Hematopoietic multipotent progenitor cell treated with erythropoietin and hydrocortisone succinate and interleukin-3 and kit ligand, for 6 days (in vitro differentiated cells): ENCODE measurements around the gene CMIP.

Experiments
- DNase-seq: peaks from one replicate; pipeline ENCODE4 v3.0.0-alpha.2; 2015

The CMIP gene

DNA sequence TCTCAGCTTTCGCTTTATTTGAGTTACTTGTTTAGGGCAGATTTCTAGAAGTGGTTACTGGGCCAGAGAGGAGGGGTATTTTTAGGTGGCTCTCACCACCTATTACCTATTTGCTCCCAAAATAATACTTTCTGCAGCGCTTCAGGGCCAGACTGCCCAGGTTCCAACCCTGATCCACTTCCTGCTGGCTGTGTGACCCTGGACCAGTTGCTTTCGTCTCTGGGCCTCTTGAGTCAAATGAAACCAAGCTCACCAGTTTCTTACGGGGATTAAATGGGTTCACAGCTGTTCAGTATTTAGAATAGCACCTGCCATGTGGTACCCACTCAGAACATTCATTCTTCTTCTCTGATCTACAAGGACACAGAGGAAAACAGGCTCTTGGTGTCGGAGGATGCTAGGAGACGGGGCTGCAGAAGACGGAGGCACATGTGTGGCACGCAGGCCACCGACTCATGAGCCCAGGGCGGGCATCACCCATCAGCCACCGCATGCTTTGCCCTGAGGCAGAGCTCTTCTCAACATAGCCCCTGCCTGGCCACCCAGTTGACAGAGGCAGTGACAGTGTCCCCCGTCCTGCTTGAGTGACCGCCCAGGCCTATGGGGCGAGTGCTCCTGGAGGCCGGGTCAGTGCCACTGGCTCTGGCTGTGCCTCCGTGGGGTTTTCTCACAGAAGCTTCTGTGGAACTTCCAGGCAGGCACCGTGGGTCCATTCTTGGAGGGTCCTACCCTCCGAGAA lies 185.5 kb downstream of the CMIP start:
- no peak for DNase-seq

DNA sequence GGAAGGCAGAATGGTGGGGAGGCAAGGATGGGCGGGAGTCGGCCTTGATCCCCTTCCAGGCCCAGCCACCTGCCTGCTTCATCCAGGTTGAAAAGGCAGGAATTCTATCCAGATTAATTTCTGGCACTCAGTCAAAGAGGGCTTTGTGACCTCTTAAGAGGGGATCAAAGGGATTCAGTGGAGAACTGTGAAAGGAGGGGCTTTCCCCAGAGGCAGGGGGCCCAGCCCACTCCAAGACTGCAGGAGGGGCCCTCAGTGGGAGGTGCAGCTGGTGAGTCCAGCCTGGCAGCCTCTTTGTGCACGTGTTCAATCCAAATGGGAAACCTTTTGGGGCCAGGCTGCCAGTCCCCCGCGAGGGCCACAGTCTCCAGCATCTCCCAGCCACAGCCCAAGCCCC lies 186.0 kb downstream of the CMIP start:
- DNase-seq = no peak

DNA sequence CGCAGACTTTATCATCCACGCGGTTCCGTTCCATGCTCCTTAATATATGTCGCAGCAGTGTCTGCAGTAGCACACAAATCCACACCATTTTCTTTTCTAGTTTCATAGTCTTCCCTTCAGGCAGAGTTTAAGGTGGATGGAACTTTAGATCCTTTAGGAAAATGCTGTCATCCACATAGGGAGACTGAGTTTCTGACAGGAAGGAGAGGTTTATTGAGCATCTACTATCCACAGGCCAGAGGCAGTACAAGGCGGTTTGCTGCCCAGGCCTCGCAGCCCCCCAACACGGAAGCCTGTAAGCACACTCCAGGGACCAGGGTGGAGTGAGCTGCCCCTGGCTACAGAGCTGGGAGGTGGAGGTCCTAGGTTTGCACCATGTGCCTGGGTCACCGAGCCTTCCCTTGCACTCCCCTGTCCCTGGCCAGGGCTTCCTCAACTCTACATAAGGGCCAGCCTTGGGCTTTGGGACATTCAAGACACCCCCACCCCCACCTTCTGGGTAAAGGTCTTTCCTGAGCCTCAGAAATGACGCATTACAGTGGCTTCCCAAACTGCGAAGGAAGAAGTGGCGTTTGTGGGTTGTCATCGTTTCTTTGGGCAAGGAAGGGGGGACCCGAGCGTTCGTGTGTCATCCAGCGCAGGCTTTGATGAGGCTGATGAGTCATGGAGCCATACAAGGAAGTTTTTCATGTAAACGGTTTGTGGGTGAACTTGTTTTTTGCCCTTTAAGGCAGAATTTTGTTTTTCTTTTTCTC lies 188.0 kb downstream of the CMIP start:
- DNase-seq = peak; percentile 83

DNA sequence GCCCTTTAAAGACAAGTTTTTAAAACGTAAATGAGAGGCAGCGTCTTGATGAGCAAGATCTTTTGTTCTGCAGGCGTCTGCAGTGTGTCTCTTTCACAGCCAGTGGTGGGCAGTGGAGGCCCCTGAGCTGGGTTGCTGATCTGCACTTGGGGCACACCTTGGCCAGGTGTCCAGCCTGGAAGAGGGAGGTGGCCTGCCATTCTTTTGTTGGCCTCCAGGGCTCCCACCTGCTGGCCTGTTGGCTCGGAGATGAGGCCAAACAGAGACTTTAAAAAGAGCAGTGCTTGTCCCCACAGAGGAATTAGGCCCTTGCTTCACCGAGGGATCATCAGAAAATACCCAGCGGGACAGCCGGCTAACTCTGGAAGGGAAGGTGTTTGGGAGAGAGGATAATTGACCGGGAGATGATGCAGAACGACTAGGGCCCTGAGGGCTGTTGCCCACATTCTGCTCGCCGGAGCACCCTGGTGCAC lies 188.6 kb downstream of the CMIP start:
- DNase-seq = no peak

DNA sequence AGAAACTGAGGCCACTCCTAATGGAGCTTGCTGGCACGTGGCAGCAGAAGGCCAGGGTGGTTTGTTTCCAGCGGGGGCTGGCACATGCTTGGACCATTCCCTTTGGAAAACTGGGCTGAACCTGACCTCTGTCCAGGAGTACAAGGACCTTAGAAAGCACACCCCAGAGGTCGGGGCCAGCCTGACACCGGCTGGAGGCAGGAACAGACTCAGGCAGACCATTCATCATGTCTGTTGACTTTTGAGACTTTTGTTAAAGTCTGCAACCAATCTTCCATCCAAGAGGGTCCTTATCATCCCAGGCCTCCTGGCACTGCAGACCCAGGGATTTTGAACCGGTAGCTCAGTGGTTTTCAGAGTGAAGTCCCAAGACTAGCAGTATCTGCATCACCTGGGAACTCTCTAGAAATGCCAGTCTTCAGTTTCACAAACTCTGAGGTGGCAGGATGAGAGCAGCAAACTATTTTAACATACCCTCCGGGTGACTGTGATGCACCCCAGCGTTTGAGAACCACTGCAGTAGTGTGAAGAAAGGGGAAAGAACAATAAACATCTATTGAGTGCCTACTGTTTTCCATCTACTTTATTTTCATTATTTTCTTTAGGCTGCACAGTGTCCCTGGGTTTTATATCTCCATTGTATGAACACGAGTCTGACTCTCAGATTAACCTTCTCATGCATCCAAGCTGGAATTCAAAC lies 189.2 kb downstream of the CMIP start:
- DNase-seq = peak; percentile 73

DNA sequence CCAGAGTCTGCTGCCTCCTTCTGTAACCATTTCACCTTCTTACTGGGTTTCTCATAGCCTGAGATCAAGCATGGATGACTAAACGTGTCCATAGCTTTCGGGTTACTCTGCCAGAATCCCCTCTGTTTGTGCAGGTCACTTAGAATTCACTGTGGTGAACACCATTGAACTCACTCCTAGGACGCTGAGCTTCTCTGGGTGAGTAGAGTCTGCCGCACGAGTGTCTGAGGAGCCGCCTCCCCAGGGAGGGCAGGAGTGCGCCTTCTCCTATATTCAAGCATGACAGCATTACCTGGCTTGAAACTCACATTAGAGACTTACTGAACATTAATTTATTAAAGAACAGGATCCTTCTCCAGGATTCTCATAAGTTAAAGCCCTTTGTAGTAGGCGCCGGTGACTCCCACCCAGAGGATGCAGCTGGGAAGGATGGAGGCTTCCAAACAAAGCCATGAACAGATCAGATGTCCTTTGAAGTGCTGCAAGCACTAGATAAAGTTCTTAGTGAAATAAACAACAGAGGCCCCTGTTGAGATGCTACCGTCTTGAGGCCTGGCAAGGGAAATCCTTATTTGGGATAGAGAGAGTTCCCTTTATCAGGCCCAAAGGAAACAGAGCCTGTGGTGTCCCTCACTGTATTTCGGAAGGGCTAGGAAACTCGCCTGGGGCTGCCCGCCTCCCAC lies 189.9 kb downstream of the CMIP start:
- DNase-seq = peak; percentile 87

DNA sequence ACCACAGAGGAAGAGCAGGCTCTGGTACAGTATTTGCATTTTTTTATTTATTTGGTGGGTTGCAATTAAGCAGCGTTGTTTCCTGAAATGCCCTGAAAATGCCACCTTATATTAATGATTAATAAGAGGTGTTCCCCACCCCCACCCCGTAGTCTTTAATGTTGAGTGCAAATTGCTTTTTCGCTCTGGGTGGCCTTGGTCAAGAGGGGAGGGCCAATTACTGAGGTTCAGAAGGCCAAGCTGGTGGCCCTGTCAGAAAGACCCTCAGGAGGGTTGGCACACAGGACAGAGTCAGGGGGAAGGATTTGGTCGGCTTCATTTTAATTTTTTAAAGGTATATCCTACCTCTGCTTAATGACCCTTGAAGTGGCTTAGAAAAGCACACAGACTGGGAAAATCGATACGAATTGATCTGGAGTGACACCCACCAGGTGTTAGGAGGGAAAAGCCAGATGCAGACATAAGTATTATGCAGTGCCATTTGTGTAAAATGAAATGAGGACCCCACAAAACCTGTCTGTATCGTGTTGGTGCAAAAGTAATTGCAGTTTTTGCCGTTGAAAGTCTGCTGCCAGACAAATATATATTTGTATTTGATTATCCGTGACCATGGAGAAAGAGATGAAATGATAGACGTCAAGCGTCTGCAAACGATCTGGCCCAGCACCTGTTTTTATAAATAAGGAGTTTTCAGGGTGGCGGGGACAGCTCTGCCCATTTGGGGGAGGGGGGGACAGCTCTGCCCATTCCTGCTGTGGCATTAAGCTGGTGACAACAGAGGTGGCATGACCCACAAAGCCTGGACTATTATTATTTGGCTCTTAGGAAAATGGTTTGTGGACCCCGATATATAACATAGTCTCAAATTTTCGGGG lies 190.7 kb downstream of the CMIP start:
- DNase-seq = peak; percentile 53

DNA sequence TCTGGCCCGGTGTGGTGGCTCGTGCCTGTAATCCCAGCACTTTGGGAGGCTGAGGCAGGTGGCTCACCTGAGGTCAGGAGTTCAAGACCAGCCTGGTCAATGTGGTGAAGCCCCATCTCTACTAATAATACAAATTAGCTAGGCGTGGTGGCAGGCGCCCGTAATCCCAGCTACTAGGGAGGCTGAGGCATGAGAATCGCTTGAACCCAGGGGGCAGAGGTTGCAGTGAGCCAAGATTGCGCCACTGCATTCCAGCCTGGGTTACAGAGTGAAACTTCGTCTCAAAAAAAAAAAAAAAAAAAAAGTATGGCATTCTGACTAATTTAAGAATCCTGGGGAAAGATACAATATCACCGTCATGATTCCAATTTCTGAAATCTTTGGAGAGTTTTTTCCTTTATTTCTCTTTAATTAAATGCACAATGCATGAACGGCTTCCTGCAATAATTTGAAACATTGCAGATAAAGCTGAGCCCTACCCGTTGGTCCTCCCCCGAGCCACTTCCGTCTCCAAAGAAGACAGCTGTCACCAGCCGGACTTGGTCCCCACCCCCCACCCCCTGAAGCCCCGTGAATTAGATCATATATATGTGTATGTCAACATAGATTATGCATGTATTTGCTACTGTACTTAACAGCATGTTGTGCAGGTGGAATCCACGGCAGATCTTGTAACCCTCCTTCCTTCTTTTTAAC lies 191.8 kb downstream of the CMIP start:
- peak; percentile 85 for DNase-seq

DNA sequence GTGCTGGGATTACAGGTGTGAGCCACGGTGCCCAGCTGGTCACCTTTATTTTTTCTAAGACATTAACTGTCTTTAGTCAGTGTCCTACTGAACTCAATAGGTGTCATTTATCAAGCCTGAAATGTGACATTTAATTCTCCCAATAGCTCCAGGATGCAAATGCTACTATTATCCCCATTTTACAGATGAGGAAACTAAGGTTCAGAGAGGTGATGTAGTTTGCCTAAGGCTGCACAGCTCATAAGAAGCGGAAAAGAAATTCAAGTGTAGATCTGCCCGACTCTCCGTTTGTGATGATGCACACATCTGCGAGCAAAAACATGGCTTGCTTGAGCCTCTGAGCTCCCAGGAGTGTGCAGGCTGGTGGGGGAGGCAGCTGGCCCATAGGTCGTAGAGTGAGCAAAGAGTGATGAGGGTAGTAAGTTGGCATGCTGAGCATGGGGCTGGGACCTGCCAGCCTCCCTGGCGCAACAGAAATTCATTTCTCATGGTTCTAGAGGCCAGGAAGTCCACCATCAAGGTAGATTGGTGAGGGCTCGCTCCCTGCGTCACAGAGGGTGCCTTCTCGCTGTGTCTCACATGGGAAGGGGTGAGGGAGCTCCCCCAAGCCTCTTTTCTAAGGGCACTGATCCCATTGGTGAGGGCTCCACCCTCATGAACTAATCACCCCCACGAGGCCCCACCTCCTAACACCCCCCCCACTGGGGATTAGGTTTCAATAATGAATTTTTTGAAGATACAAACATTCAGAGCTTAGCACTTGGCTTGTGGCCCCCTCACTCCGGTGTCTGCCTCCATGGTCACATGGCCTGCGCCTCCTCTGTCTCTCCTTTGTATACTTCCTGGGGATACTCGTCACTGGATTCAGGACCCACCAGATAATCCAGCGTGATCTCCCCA lies 193.0 kb downstream of the CMIP start:
- no peak for DNase-seq

DNA sequence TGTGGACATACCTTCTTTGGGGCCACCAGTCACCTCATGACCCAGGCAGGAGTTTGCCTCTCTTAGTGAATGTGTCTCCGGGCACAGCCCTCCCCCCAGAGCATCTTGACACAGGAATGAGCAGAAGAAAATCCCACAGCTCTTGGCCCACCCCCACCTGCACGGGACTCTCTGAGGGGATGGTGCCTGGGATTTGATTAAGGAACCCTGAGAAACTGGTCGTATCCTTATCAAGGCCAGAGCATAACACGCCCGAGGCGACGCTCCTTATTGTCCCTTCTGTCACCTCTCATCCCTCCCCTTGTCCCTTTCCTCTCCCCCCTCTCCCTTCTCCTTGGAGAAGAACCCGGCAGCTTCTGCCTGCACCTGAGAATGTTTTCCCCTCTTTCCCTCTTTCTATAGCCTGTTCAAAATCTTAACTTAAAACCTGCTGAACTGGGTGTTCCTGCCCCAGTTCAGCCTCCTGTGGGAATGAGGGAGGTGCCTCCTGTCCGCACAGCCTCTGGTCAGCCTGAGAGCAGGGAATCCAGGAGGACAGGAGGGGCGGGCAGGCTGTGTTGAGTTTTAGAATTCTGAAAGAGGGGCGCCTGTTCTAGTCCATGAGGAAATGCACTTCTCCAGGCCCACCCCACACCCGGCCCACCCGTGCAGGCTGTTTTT lies 193.8 kb downstream of the CMIP start:
- DNase-seq = no peak

DNA sequence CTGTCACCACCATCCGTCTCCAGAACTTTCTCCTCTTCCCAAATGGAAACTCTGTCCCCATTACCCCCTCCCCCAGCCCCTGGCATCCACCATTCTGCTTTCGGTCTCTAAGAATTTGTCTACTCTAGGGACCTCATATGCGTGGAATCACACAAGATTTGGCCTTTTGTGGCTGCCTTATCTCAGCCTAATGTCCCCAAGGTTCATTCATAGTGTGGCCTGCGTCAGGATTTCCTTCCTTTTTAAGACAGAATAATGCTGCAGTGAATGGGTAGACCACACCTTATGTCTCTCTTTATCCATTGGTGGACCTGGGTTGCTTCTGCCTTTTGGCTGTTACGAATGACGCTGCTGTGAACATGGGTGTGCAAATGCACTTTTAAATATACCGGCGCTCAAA lies 194.7 kb downstream of the CMIP start:
- peak; percentile 53 for DNase-seq

DNA sequence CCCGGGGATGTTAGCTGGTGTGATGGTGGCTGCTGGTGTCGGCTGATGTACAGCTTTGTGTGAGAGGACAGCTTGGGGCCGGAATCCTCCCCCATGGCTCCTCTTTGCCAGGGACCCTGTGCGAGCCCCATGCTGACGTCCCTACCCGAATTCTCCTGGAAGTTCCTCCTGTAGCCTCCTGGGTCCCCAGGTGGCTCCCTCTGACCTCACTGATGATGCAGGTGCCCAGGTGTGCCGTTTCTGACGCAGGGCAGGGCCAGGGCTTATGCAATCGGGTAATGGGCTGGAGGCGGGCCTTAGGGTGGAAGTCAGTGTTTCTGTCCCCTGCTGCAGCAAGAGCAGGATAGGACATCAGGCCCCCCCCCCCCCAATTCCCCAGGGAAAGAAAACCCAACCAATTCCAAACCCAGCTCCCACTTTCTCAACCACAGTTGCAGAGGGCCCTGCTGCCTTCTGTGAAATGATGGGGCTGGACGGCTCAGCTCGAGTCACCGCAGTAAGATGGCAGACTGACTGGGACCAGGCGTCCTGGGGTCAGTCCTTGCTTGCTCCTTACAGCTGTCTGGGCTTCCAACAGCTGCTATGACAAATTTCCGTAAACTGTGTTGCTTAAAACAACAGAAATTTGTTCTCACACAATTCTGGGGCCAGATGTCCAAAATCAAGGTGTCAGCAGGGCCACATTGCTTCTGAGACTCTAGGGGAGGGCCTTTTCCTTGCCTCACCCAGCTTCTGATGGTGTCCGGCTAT lies 195.5 kb downstream of the CMIP start:
- no peak for DNase-seq

DNA sequence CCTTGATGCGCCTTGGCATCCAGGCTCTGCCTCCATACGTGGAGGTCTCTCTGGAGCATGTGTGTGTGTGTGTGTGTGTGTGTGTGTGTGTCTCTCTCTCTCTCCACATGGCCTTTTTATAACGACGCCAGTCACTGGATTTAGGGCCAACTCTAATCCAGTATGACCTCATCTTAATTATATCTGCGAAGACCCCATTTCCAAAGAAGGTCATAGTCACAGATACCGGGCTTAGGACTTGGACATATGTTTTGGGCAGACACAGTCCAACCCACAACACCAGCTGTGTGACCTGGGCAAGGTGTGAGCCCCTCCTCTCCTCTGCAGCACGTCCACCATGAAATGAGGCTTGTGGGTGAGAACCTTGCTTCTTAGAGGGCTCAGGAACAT lies 196.1 kb downstream of the CMIP start:
- DNase-seq = no peak

DNA sequence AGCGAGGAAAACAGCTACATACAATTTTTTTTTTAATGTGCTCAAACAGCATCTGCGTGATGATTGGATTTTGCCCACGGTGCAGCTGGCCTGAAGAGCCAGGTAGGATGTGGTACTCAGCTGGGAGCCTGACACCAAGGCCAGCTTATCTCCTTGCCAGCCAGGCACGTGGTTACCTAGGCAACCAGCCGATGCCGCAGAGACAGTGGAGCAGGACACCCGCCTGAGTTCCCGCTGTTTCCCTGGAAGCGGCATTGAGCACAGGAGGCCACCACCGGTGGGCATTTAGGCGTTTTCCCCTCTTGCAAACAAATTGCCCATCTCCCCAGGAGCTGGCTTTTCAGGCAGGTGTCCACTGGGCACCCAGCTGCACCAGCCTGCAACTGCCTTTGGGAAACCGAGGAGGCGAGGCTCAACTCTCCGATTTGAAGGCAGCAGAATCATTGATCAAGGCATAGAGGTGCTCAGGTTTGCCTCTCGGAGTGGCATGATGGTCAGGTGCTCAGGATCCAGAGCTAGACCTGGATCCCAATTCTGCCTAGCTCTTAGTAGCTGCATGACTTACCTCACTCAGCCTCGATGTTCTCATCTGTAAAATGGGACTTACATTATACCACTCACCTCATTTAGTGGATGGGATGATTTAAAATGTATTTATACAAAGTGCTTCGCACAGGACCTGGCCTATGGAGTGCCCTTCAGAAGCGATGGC lies 196.9 kb downstream of the CMIP start:
- no peak for DNase-seq

DNA sequence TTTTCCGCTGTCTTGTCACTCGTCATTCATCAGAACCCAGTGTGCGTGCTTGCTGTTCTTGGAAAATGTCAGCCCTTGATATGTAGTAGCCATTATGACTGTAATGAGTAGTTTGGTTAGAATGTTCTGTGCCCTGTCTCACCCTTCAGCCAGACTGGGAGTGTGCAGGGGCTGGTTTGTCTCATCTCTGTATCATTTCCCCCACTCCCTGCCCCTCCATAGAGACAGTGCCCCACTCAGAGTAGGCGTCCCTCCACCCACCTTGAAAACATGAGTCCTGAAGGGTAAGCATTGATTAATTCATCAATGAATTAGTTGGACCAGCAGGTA lies 197.5 kb downstream of the CMIP start:
- DNase-seq = no peak

DNA sequence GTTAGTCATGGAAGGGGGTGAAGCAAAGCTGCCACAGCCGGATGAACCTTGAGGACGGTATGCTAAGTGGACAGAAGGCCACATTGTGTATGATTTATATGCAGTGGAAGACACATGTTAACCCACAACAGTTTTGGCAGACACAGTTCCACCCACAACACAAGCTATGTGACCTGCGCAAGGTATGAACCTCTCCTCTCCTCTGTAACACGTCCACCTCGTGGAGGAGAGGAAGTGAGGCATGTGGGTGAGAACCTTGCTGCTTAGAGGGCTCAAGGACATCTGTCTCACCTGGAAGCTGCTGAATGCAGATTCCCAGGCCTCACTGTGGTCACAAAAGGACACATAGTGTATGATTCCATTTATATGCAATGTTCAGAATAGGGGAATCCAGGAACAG lies 198.3 kb downstream of the CMIP start:
- no peak for DNase-seq

DNA sequence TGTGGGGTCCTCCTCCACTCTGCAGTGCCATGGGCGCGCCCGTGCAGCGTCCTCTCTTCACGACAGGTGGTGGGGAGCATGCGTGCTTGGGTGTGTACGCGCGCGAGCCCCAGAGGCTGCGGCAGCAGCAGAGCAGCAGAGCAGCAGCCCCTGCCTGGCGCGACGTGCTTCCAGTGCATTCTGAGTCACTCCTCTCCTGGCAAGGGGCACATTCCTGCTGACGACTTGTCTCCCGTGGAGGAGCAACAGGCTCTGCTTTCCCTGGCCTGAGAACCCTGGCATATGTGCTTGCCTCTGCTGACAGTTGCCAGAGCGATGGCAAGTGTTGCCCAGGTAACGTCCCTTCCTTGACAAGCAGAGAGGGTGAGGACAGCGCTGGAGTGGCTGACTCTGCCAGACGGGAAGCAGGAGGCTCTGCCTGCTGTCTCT lies 200.7 kb downstream of the CMIP start:
- DNase-seq = no peak

DNA sequence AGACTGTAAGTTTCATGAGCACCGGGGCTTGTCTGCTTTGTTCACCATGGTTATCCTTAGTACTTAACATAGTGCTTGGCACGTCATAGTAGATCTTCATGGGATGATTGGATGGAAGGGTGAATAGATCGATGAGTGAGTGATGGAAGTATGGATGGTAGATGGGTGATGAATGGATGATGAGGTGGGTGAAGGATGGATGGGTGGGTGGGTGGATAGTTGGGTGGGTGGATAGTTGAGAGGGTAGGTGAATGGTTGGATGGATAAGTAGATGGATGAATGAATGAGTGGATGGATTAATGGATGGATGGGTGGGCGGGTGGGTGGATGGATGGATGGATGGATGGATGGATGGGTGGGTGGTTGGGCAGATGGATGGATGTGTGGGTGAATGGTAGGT lies 201.3 kb downstream of the CMIP start:
- DNase-seq = no peak

DNA sequence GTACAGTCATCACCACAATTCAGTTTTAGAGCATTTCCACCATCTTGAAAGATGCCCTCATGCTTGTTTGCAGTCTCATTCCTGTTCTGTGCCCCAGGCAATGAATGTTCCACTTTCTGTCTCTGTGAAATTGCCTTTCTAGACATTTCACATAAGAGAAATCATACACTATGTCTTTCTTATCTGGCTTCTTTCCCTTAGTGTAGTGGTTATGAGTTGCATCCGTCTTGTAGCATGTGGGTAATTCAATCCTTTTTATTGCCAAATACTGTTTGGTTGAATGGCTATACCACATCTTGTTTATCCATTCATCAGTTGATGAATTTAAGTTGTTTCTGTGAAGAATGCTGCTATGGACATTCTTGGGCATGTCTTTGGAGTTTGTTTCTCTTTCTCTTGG lies 202.0 kb downstream of the CMIP start:
- DNase-seq = no peak
